GM19099 (cell line): ENCODE measurements around the gene KIF26B.

Experiments used
- POLR2A ChIP-seq: IDR thresholded peaks from 3 replicates; pipeline ENCODE4 v1.6.1; 2011; ENCODE audit warnings: low read depth; ENCODE audit not compliant: insufficient read length; ENCODE audit errors: extremely low read depth

The KIF26B gene

DNA sequence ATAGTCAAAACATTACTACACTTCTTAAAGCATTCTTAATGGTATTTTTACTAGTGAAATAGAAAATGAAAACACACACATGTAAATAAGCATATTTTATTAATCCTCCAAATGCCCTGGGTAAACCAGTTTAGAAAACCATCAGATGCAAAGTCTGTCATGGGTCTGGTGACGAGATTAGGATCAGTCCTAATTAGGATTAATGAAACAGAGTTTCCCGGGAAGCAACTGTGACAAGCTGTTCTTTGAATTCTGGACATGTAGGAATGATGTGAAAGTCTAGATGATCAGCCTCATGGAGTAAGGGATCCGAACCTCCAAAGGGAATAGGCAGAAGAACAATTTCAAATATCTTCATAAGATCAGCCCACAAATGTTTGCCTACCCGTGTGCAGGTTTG is 250.2 kb downstream of the KIF26B start:
- TF ChIP-seq POLR2A = no peak

- no peak for TF ChIP-seq POLR2A
These were observed 251.6 kb downstream of the KIF26B start for GRCh38 chr1:245406426-245406825.

DNA sequence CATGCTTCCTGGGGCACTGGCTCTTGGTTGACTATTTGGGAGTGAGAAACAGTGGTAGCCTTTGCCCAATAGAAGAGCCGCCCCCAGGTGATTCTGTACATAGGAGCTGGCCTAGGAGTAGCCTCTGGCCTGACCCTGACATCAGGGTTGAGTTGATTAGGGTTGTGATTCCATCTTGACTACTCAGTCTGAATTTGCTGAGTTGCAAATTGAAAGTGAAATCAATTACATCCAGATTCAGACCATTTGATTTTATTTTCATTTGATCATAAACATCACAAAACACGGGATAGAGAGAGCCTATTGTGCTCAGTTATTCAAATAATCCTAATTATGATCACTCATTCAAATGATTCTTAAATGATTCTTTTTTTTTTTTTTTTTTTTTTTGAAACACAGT is 253.2 kb downstream of the KIF26B start:
- no peak for TF ChIP-seq POLR2A

DNA sequence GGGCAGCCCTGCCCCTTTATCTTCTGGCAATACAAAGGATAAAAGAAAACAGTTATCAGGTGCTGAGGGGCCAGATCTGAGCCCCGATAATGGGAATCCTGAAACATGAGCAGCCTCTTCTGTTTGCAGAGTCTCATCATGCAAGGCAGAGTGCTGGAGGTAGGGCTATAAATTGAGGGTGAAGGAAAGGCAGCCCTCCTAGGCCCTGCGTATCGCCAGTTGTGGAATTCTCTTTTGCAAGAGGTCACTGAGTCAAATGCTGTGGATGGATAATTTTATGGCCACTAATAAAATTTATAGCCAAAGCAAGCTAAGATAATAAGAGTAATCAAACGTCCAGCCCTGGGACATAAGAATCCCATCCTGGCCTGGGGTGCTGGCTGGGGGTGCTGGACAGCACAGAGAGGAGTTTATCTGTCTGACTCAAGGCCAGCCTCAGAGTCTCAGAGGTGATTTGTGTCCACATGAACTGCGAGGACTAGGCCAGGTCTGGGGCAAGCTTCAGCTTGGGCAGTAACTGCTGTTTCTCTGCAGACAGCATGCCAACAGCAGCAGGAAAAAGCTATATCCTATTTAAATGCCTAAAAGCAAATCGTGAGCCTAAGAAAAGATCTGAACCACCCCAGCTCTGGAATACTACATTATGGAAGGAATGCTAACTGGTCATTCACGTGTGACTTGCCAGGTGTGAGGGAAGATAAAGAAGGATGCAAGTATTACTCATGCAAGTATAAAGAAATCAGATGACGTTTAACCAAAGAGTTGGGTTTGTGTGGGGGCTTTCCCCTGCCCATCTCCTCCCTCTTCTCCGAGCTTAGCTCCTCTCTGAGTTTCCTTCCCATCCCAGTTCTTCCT is 254.8 kb downstream of the KIF26B start:
- TF ChIP-seq POLR2A = no peak

DNA sequence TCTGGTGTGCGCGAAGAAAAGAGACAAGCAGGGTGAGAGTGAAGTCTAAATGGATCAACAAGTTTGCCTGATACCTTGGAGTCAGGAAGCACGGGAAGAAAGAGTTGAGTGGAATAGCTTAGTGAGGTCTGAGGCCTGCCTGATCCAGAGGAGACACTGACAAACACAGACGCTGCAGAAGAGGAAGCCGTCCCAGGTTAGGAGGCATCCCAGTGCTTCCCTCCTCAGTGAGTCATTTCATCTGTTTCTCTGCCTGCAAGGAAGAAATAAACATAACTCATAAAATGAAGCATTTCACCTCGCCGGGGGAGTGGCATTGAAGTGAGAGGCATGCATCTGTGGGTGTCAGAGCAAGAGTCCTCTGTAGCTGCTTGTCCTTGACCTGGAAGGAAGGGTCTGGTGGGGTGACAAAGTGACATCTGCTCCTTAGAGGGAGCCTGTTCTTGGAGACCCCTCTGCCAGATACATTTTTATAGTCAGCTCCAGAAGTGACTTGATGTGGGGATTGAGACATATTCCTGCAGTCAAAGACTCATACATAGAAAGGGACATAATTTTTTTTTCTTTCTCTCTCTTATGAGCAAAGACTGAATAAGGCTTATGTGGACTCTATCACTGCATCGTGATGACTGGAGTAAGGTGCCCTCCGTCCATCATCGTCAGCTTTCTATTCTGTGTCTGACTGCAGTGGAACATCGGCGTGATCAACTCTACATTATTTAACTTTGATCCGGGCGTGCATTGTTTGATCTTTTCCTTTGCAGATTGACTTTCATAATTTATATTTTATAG is 256.7 kb downstream of the KIF26B start:
- no peak for TF ChIP-seq POLR2A

- no peak for TF ChIP-seq POLR2A
These were observed 257.5 kb downstream of the KIF26B start for GRCh38 chr1:245412306-245412705.

DNA sequence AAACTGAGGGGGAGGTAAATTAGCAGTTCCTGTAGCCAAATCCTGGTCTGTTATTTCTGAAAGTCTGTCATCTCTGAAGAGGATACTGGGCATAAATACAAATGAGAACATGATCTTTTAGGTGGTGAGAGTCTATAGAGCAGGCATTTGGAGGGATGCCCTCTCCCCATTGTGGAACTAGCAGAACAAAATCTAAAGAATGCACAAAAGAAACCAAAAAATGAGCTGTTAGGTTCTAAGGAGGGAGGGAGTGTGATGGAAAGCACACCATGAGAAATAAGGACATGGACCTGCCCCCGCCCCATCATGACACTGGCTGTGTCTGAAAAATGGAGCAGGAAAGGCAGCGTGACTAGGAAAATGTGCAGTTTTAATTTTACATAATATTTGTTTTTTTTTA is 262.0 kb downstream of the KIF26B start:
- no peak for TF ChIP-seq POLR2A

DNA sequence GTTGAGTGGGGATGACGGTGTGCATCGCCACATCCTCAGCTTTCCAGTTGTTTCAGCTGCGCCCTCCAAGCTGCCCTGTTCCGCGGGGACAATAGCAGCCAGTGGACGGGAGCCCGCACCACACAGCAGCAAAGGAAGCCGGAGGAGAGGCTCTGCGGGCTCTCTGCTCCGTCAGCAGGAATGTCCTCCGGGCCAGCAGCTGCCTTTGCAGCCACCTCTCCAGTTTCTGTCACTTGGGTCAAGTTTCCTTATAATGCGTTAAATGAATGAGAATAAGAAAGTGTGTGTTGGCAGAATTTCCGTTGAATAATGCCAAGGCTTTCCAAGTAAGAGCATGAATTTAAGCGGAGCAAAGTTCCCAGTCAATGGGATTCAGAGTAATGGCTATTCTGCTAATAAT is 263.3 kb downstream of the KIF26B start:
- TF ChIP-seq POLR2A = no peak

DNA sequence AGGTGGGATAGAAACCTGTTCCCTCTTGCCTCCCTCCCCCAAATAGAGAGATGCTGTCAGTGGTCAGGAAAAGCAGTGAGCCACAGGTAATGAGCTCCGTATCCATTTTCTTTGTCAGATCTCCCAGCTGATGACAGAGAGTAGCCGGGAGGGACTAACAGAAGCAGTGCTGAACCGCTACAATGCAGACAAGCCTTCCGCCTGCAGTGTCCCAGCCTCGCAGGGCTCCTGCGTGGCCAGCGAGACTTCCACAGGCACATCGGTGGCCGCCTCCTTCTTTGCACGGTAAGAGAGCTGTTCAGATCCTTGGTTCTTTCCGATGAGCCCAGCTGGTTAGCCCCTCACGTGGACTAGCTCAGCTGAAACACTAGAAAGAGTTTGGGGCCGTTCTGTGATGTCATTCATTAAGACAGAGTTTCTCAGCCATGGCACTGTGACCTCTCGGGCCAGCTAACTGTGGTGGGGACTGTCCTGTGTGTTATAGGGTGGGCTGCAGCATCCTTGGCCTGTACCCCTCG is 264.7 kb downstream of the KIF26B start:
- TF ChIP-seq POLR2A = no peak

- TF ChIP-seq POLR2A = no peak
These were observed 265.2 kb downstream of the KIF26B start for GRCh38 chr1:245419989-245420388.

DNA sequence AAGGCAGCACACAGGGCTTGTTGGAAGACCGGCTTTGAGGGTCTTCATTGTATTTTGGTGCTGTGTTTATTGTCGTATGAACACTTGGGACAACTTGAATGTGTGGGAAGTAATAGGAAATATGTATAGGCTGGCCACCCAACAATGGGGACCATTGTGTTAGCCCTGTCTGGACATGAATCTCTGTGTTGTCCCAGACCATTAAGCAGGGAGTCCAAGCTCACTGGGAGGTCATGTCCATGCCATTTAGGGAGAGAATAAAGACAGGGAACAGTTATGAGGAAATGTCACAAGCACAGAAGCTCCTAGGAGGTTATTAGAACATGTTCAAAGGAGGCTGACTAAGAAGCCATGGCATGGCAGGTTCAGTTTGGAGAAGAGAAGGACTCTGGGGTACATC is 266.1 kb downstream of the KIF26B start:
- TF ChIP-seq POLR2A = no peak

GRCh38 chr1:245428681-245429080 is 273.9 kb downstream of the KIF26B start:
- no peak for TF ChIP-seq POLR2A

GRCh38 chr1:245431706-245432105 is 276.9 kb downstream of the KIF26B start:
- no peak for TF ChIP-seq POLR2A

GRCh38 chr1:245432228-245432875 is 277.6 kb downstream of the KIF26B start:
- no peak for TF ChIP-seq POLR2A

DNA sequence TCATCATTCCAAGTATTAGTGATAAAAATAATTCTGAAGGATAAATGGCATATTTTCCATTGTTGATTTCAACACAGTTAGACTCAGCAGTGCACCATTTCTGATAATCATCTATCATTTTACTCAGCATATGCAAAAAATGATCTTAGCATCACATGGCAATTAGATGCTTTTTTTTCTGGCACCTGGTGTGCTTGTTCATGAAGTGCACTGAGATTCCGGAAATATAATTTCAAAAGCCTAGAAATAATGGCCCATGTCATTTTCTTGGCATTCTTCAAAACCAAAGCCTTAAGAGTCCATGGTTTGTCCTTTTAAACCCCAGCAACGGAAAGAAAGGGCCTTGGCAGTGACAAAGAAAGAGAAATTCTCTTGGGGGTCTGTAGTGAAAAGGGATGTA is 278.8 kb downstream of the KIF26B start:
- no peak for TF ChIP-seq POLR2A
